Glutamatergic neuron (in vitro differentiated cells): ENCODE measurements around the gene GHRL. TPM values are rescaled to one million over a fixed set of nuclear protein-coding genes. Genes with fewer than 3 reads are reported as not detected.

Experiments
- DNase-seq: peaks from one replicate; pipeline ENCODE4 v3.0.0; 2022
- H3K27ac Mint-ChIP-seq: one replicate; pipeline ENCODE4 v1.8.0; 2020; ENCODE audit warnings: mild to moderate bottlenecking, mixed read lengths, inconsistent platforms; ENCODE audit not compliant: unreplicated experiment
- H3K27me3 Mint-ChIP-seq: one replicate; pipeline ENCODE4 v1.8.0; 2020; ENCODE audit warnings: mild to moderate bottlenecking, moderate library complexity, mixed read lengths, inconsistent platforms; ENCODE audit not compliant: unreplicated experiment
- H3K36me3 Mint-ChIP-seq: one replicate; pipeline ENCODE4 v1.8.0; 2020; ENCODE audit warnings: mild to moderate bottlenecking, mixed read lengths, inconsistent platforms; ENCODE audit not compliant: unreplicated experiment
- H3K4me1 Mint-ChIP-seq: one replicate; pipeline ENCODE4 v1.8.0; 2020; ENCODE audit warnings: mild to moderate bottlenecking, low read depth, mixed read lengths, inconsistent platforms; ENCODE audit not compliant: unreplicated experiment
- H3K4me3 Mint-ChIP-seq: one replicate; pipeline ENCODE4 v1.8.0; 2020; ENCODE audit warnings: mild to moderate bottlenecking, mixed read lengths, inconsistent platforms; ENCODE audit not compliant: unreplicated experiment
- H3K9me3 Mint-ChIP-seq: one replicate; pipeline ENCODE4 v1.8.0; 2020; ENCODE audit warnings: mild to moderate bottlenecking, moderate library complexity, mixed read lengths, inconsistent platforms; ENCODE audit not compliant: unreplicated experiment
- total RNA-seq: library from RNA; stranded (reverse); fragmentation: NEBNext Ultra II Directional; extraction: Animal tissue kit (Norgen Biotek cat#: 25700); gene quantifications from one replicate; pipeline ENCODE4 v1.2.1, GENCODE V29; 2021; ENCODE audit not compliant: unreplicated experiment
- TF ChIP-seq, protein P1 (sequence below): fragments of 200-600 bp; sonication (generic); IDR thresholded peaks from one replicate; pipeline ENCODE4 v1.5.0; 2021; ENCODE audit not compliant: partially characterized antibody, unreplicated experiment

The GHRL gene
- total RNA-seq, 1 donor from 2014 or later = 0.64 TPM

DNA sequence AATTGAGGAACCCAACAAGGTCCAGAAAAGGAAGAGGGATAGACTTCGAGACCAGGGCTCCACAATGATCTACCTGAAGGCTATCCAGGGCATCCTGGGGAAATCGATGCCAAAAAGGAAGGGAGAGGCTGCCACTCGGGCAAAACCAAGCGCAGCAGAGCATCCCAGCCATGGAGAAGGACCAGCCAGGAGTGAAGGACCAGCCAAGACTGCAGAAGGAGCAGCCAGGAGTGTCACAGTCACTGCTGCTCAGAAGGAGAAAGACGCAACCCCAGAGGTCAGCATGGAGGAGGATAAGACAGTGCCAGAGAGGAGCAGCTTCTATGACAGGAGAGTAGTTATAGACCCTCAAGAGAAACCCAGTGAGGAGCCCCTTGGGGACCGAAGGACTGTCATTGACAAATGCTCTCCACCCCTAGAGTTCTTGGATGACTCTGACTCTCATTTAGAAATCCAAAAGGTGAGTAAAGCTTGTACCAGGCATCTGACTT is 32.5 kb downstream of the GHRL start:
- no peak for DNase-seq

GRCh38 chr3:10259798-10260197 is 32.9 kb downstream of the GHRL start:
- Mint-ChIP-seq H3K27ac (no peak overlapping the region), H3K27me3 (no peaks in the 10 kb centered on the region), H3K36me3 (peaks cover 7% of the 10 kb centered on the region), H3K9me3 (peaks cover 7% of the 10 kb centered on the region), H3K4me3 (no peak overlapping the region), H3K4me1 (peaks cover 21% of the 10 kb centered on the region)
- TF ChIP-seq, protein P1, sequence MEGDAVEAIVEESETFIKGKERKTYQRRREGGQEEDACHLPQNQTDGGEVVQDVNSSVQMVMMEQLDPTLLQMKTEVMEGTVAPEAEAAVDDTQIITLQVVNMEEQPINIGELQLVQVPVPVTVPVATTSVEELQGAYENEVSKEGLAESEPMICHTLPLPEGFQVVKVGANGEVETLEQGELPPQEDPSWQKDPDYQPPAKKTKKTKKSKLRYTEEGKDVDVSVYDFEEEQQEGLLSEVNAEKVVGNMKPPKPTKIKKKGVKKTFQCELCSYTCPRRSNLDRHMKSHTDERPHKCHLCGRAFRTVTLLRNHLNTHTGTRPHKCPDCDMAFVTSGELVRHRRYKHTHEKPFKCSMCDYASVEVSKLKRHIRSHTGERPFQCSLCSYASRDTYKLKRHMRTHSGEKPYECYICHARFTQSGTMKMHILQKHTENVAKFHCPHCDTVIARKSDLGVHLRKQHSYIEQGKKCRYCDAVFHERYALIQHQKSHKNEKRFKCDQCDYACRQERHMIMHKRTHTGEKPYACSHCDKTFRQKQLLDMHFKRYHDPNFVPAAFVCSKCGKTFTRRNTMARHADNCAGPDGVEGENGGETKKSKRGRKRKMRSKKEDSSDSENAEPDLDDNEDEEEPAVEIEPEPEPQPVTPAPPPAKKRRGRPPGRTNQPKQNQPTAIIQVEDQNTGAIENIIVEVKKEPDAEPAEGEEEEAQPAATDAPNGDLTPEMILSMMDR = no peak
- DNase-seq = no peak

More for the DNA sequence above, 32.5 kb downstream of the GHRL start:
- Mint-ChIP-seq H3K4me3 (no peak overlapping the region), H3K4me1 (peaks cover 21% of the 10 kb centered on the region), H3K36me3 (peaks cover 7% of the 10 kb centered on the region), H3K27ac (no peak overlapping the region), H3K27me3 (no peaks in the 10 kb centered on the region), H3K9me3 (peaks cover 7% of the 10 kb centered on the region)
- TF ChIP-seq, protein P1 = no peak

- no peak overlapping the region for H3K27ac Mint-ChIP-seq
- peaks cover 7% of the 10 kb centered on the region for H3K36me3 Mint-ChIP-seq
- H3K4me1 Mint-ChIP-seq = peaks cover 18% of the 10 kb centered on the region
- no peak overlapping the region for H3K4me3 Mint-ChIP-seq
- DNase-seq = no peak
- H3K27me3 Mint-ChIP-seq = no peaks in the 10 kb centered on the region
- TF ChIP-seq, protein P1 = no peak
- H3K9me3 Mint-ChIP-seq = peaks cover 7% of the 10 kb centered on the region
Observed at GRCh38 chr3:10259036-10259435, 33.7 kb downstream of the GHRL start.

DNA sequence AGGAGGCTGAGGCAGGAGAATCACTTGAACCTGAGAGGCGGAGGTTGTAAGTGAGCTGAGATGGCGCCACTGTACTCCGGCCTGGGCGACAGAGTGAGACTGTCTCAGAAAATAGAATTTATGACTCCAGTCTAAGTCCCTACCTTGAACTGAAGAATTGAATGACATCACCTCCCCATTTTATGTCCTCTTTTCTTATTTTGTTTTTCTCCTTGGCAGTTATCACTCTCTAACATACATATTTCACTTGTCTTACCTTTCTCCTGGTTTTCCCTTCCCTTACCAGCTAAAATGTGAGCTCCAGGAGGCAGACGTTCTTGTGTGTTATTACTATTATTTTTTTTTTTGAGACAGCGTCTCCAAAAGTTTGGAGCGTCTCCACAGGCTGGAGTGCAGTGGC is 36.9 kb downstream of the GHRL start:
- no peaks in the 10 kb centered on the region for H3K27me3 Mint-ChIP-seq
- H3K4me3 Mint-ChIP-seq = no peak overlapping the region
- TF ChIP-seq, protein P1 = no peak
- peaks cover 4% of the 10 kb centered on the region for H3K4me1 Mint-ChIP-seq
- H3K27ac Mint-ChIP-seq = no peak overlapping the region
- H3K9me3 Mint-ChIP-seq = peaks cover 7% of the 10 kb centered on the region
- peaks cover 5% of the 10 kb centered on the region for H3K36me3 Mint-ChIP-seq
- DNase-seq = no peak

DNA sequence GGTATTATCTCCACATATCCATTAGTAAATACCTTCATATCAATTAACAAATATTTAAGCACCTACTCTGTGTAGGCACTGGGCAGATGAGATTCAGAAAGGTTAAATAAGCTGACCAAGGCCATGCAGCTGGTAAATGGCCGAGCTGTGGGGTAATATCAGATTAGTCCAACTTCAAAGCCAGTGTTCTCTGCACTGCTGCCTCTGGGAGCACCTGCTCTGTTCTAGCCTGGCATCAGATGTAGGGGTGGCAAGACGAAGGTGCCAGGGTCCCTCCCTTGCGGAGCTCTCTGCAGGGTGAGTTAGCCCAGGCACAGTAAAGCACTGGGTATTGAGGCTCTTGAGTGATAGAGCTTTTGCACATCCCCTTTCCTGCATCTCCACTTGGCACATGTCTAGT is 39.0 kb downstream of the GHRL start:
- DNase-seq = no peak
- H3K4me3 Mint-ChIP-seq = no peak overlapping the region
- H3K27ac Mint-ChIP-seq = no peak overlapping the region
- peaks cover 3% of the 10 kb centered on the region for H3K9me3 Mint-ChIP-seq
- H3K4me1 Mint-ChIP-seq = peaks cover 2% of the 10 kb centered on the region
- no peaks in the 10 kb centered on the region for H3K36me3 Mint-ChIP-seq
- TF ChIP-seq, protein P1 = no peak
- peaks cover 2% of the 10 kb centered on the region for H3K27me3 Mint-ChIP-seq
